ENCODE measurements around the gene HOXA6.

DNA sequence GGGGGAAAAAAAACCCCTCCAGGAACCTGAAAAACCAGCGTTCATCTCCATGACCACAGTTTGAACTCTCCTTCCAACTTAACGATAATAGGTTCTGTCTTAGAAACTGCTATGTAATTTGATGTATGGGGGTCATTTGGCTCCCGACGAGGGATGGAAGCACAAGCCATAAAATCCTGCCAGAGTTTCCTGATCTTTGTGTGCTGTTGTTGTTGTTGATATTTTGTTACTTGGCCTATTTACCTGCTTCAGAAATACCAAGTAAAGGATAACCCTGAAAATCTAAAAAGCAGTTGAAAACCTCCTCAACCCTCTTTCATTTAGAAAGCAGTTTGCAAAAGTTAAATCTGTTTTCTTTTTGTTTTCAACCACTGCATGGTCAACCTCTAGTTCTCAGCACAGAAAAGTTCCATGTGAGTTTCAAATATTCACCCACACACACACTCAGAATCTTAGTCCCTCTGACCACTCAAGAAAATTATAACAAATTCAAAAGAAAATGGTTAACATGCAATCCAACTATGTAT lies 35.8 kb downstream of the HOXA6 start:
- TF ChIP-seq CTCF (IDR thresholded peaks at IDR 0.05; ENCODE audit: low read depth, low read length, missing input control) (no peak), ZBTB33 (IDR thresholded peaks at IDR 0.05) (no peak), GABPA (IDR thresholded peaks at IDR 0.05 in 1 of 2, conservative IDR thresholded peaks at IDR 0.05 in 1 of 2) (no peak), RAD21 (IDR thresholded peaks at IDR 0.05) (no peak)
